Heart left ventricle (tissue), 16 donors: ENCODE data around the gene LIME1. TPM values are rescaled to one million over a fixed set of nuclear protein-coding genes. Genes with fewer than 3 reads are reported as not detected.

Experiments used
- ATAC-seq, 4 donors: fragments of 200-7000 bp; cut with Tn5 transposase; one replicate each; pipeline ENCODE4 v1.9.1; 2020 to 2022; ENCODE audit warnings: moderate library complexity in 4 of 4, mild to moderate bottlenecking in 3 of 4, moderate number of reproducible peaks in 1 of 4
- DNase-seq, 5 donors: peaks; one replicate each; pipeline ENCODE4 v3.0.0-alpha.2; 2020
- H3K27ac ChIP-seq, 12 donors: fragments of 200-600 bp; sonication (generic) in 4 of 12; one replicate each; pipeline versions ENCODE4 v1.5.0 to v1.8.0; 2016 to 2022; ENCODE audit warnings: mild to moderate bottlenecking in 2 of 12
- H3K27me3 ChIP-seq, 9 donors: fragments of 200-600 bp; sonication (generic) in 2 of 9; one replicate each; pipeline versions ENCODE4 v1.5.1 to v1.8.0; 2016 to 2022; ENCODE audit warnings: mild to moderate bottlenecking in 3 of 9
- H3K36me3 ChIP-seq, 9 donors: fragments of 200-600 bp; sonication (generic) in 2 of 9; one replicate each; pipeline versions ENCODE4 v1.5.0 to v1.8.0; 2018 to 2022; ENCODE audit warnings: mild to moderate bottlenecking in 2 of 9
- H3K4me1 ChIP-seq, 12 donors: fragments of 200-600 bp; sonication (generic) in 4 of 12; one replicate each; pipeline versions ENCODE4 v1.5.0 to v1.8.0; 2016 to 2022; ENCODE audit warnings: mild to moderate bottlenecking in 3 of 12
- H3K4me3 ChIP-seq, 12 donors: fragments of 200-600 bp; sonication (generic) in 4 of 12; one replicate each; pipeline versions ENCODE4 v1.5.0 to v1.8.0; 2017 to 2022; ENCODE audit warnings: mild to moderate bottlenecking in 9 of 12, moderate library complexity in 4 of 12
- H3K9me3 ChIP-seq, 12 donors: fragments of 200-600 bp; sonication (generic) in 4 of 12; one replicate each; pipeline versions ENCODE4 v1.5.0 to v1.8.0; 2016 to 2022; ENCODE audit warnings: mild to moderate bottlenecking in 1 of 12
- CTCF ChIP-seq, 12 donors: fragments of 200-600 bp; sonication (generic) in 4 of 12; IDR thresholded peaks; one replicate each; pipeline versions ENCODE4 v1.5.0 to v1.8.0; 2018 to 2022; ENCODE audit warnings: antibody characterized with exemption in 12 of 12, mild to moderate bottlenecking in 5 of 12
- POLR2A ChIP-seq, 2 donors: fragments of 450-650 bp; IDR thresholded peaks; one replicate each; pipeline ENCODE4 v1.6.1; 2017; ENCODE audit warnings: antibody characterized with exemption in 2 of 2, mild to moderate bottlenecking in 2 of 2, moderate library complexity in 2 of 2
- WGBS, 4 donors: extraction: QIAGEN DNeasy Blood & Tissue Kit in 2 of 4; methylation state at CpG; one replicate each; pipeline versions ENCODE4 v1.1.5 to v1.1.7; 2013 to 2018; 5-methylcytosine and 5-hydroxymethylcytosine counted together
- intact Hi-C, 10 donors: fragments of 100-400 bp; cut with DNase I; formaldehyde crosslinking; loops; one replicate each; pipeline versions ENCODE4 v1.11.1 to v1.14.2; 2022
- polyA plus RNA-seq, 2 donors: library from polyadenylated mRNA; stranded (reverse); fragments of 200-250 nt; gene quantifications; one replicate each; pipeline ENCODE4 v1.2.3, GENCODE V29; 2013
- total RNA-seq, 9 donors: library from RNA; depleted of rRNA in 2 of 9; stranded (reverse); fragments of >200 nt in 2 of 9; fragmentation: NEBNext Ultra II Directional in 3 of 9; extraction: Animal tissue kit (Norgen Biotek cat#: 25700) in 3 of 9; gene quantifications; one replicate each; pipeline versions ENCODE4 v1.1.0 to v1.2.4, GENCODE V29; 2016 to 2023
- donor health status: ischemic (EF 13 %, LVEDD 7.1; RV severe dilation, severe dysfunction).
- donor health status: healthy with polysubstance abuse.
- donor health status: DM: no; HTN: yes; CAD: no.
- donor health status: DM: no; HTN: no; CAD: no.
- donor health status: ischemic (EF 25% LVEDD 6.9; RV normal size, moderate dysfunction).
- donor health status: ischemic (EF 25% LVEDD 5.7; RV mildly dilated, moderate dysfunction).
- donor health status: healthy.
- donor health status: DM: yes; HTN: yes; CAD: no.
- donor health status: ischemic (EF 35%, LVEDD 5.7; RV mildly dilated, moderate dysfunction).
- donor health status: nonischemic (EF 11% LVEDD 7.7; RV severe dilation, severe dysfunction).
- donor health status: DM: yes; HTN: yes; CAD: no.
- donor health status: PGD.
- donor health status: ischemic (EF 29% LVEDD 5.4; RV normal size, mild dysfunction).
- donor health status: nonischemic (EF 23%, LVEDD 6.1; RV moderate dilation, normal function).

Gene LIME1
- total and polyA plus RNA-seq, 11 donors, result 0.95 to 7.1 (median 3.4) TPM

GRCh38 chr20:63696306-63696627 is 40.2 kb upstream of the LIME1 start:
- Histone ChIP-seq H3K9me3 (no peaks in the 10 kb centered on the region), H3K4me1 (peaks cover 11 to 66% (median 38%) of the 10 kb centered on the region in 12 donors), H3K36me3 (peaks cover 0 to 45% (median 20%) of the 10 kb centered on the region in 9 donors), H3K27ac (peak overlapping the region in 11 of 12 donors; percentile 11 to 89 (median 73)), H3K27me3 (no peaks in the 10 kb centered on the region), H3K4me3 (peak overlapping the region in 7 of 12 donors; percentile 3 to 43 (median 26))
- TF ChIP-seq CTCF (IDR thresholded peaks at IDR 0.05), result no peak
- TF ChIP-seq POLR2A (IDR thresholded peaks at IDR 0.05), result no peak
- ATAC-seq, result peak in 3 of 4 donors; percentile 5 to 13 (median 8)
- intact Hi-C loops, result loop anchor here in 1 of 10 donors (10.0 kb wide), 1 partner anchor 279 kb away; the partner anchor contains the start of gene SAMD10
- DNase-seq, result peak in 2 of 5 donors; percentile 33 to 41
- 32 to 65% (median 59%) methylated on average over 3 to 6 of the region's 6 CpGs for WGBS, 4 donors

- DNase-seq (peak in 4 of 5 donors; percentile 32 to 67 (median 36)), ATAC-seq (peak in 1 of 4 donors; percentile 0)
- Histone ChIP-seq H3K27me3 (no peaks in the 10 kb centered on the region), H3K9me3 (no peaks in the 10 kb centered on the region), H3K4me3 (peak within 1 kb of the TSS in 8 of 12 donors; percentile 3 to 43 (median 24)), H3K36me3 (peaks cover 0 to 45% (median 20%) of the 10 kb centered on the region in 9 donors), H3K27ac (peak within 1 kb of the TSS in 11 of 12 donors; percentile 11 to 89 (median 77)), H3K4me1 (peaks cover 11 to 61% (median 38%) of the 10 kb centered on the region in 12 donors)
- intact Hi-C loops, result loop anchor here in 1 of 10 donors (10.0 kb wide), 1 partner anchor 278 kb away; the partner anchor contains the start of gene SAMD10
- TF ChIP-seq CTCF (IDR thresholded peaks at IDR 0.05) (no peak), POLR2A (IDR thresholded peaks at IDR 0.05) (no peak)
- 20 to 40% (median 30%) methylated on average over 38 to 52 of the region's 52 CpGs for WGBS, 4 donors
These were observed 39.7 kb upstream of the LIME1 start, which contains the start of gene TNFRSF6B for GRCh38 chr20:63696628-63697356. Gene TNFRSF6B, plus strand, starts transcription at chr20:63696652. Its CDS starts 116 bp downstream, at chr20:63696768.

- H3K27ac ChIP-seq, result peak overlapping the region in 3 of 12 donors; percentile 78 to 89 (median 79)
- intact Hi-C loops, result loop anchor here in 1 of 10 donors (10.0 kb wide), 1 partner anchor 277 kb away; the partner anchor contains the start of gene SAMD10
- H3K27me3 ChIP-seq, result no peaks in the 10 kb centered on the region
- WGBS, 4 donors, result 59 to 62% (median 61%) methylated on average over 6 to 7 of the region's 7 CpGs
- peaks cover 0 to 45% (median 20%) of the 10 kb centered on the region in 9 donors for H3K36me3 ChIP-seq
- H3K4me3 ChIP-seq, result peak overlapping the region in 1 of 12 donors; percentile 43
- TF ChIP-seq CTCF (IDR thresholded peaks at IDR 0.05) (no peak), POLR2A (IDR thresholded peaks at IDR 0.05) (no peak)
- ATAC-seq (peak in 1 of 4 donors; percentile 0), DNase-seq (peak in 1 of 5 donors; percentile 29)
- no peaks in the 10 kb centered on the region for H3K9me3 ChIP-seq
- H3K4me1 ChIP-seq, result peaks cover 11 to 55% (median 38%) of the 10 kb centered on the region in 12 donors
These were observed 39.1 kb upstream of the LIME1 start for GRCh38 chr20:63697357-63697867.
